Stimulated activated CD4-positive, alpha-beta T cell treated with anti-CD3 and anti-CD28 coated beads, Interleukin-4, amount 100 ng/mL, for 48 hours (primary cell): ENCODE data around the gene RGS4.

ENCODE experiments used
- DNase-seq, 2 donors: peaks; one replicate each; pipeline ENCODE4 v3.0.0-alpha.2; 2020; ENCODE audit warnings: low read depth in 2 of 2

RGS4 gene

GRCh38 chr1:163102590-163102989, 33.4 kb downstream of the RGS4 start:
- DNase-seq, result no peak

GRCh38 chr1:163104385-163105099, 35.4 kb downstream of the RGS4 start:
- no peak for DNase-seq

- DNase-seq, result no peak
These were observed 37.3 kb downstream of the RGS4 start for GRCh38 chr1:163106364-163106987.

DNA sequence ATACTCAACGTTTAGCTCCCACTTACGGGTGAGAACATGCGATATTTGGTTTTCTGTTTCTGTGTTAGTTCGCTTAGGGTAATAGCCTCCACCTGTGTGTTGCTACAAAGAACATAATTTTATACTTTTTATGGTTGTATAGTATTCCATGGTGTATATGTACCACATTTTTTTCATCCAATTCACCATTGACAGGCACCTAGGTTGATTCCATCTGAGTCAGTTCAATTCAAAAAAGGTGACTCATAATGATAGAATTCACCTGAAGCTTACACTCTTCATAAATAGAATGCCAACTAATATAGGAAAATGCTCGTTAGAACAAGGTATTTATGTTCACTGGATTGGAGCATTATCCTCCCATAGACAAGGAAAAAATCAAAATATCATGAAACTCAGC, 38.5 kb downstream of the RGS4 start:
- DNase-seq, result no peak

- DNase-seq, result no peak
These were observed 46.7 kb downstream of the RGS4 start for GRCh38 chr1:163115887-163116286.

GRCh38 chr1:163119707-163120106, 50.5 kb downstream of the RGS4 start:
- no peak for DNase-seq

DNA sequence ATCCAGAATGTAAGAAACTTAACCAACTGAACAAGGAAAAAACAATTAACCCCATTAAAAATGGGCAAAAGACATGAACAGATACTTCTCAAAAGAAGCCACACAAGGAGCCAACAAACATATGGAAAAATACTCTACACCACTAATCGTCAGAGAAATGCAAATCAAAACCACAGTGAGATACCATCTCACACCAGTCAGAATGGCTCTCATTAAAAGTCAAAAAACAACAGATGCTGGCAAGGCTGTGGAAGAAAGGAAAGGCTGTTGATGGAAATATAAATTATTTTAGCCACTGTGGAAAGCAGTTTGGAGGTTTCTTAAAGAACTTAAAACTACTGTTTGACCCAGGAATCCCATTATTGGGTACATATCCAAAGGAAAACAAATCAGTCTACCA, 51.2 kb downstream of the RGS4 start:
- no peak for DNase-seq

- DNase-seq, result no peak
These were observed 55.7 kb downstream of the RGS4 start for GRCh38 chr1:163124812-163125211.
